WTC11 (cell line): ENCODE results near the gene SLC16A14. TPM values are rescaled to one million over a fixed set of nuclear protein-coding genes. Genes with fewer than 3 reads are reported as not detected.

Experiments used
- ATAC-seq: fragments of 200-7000 bp; cut with Tn5 transposase; 2 replicates; pipeline ENCODE4 v1.10.0; 2021; ENCODE audit warnings: mild to moderate bottlenecking, moderate library complexity
- CTCF ChIA-PET: fragments of 300-600 bp; sonication (Branson Sonifier 250); formaldehyde crosslinking; loops from one replicate; lab custom pipeline; 2021; ENCODE audit warnings: antibody characterized with exemption; lab: Charles Lee
- POLR2A ChIA-PET: fragments of 350-600 bp; sonication (Branson Sonifier 250); formaldehyde crosslinking; loops from one replicate; lab custom pipeline; 2021; ENCODE audit warnings: antibody characterized with exemption; lab: Charles Lee
- DNase-seq: peaks from one replicate; pipeline ENCODE4 v3.0.0; 2021; ENCODE audit warnings: low spot score
- H3K27ac Mint-ChIP-seq: 2 replicates; pipeline ENCODE4 v1.8.0; 2021; ENCODE audit warnings: mixed read lengths
- H3K27me3 Mint-ChIP-seq: 2 replicates; pipeline ENCODE4 v1.8.0; 2021; ENCODE audit warnings: low read depth, mild to moderate bottlenecking, moderate library complexity, mixed read lengths
- H3K36me3 Mint-ChIP-seq: 2 replicates; pipeline ENCODE4 v1.8.0; 2021; ENCODE audit warnings: mixed read lengths
- H3K4me1 Mint-ChIP-seq: 2 replicates; pipeline ENCODE4 v1.8.0; 2022; ENCODE audit warnings: mixed read lengths
- H3K4me3 Mint-ChIP-seq: 2 replicates; pipeline ENCODE4 v1.8.0; 2021; ENCODE audit warnings: mild to moderate bottlenecking, moderate library complexity, mixed read lengths
- H3K9me3 Mint-ChIP-seq: 2 replicates; pipeline ENCODE4 v1.8.0; 2021; ENCODE audit warnings: mixed read lengths
- ATF6 ChIP-seq: sonication (generic); formaldehyde crosslinking; IDR thresholded peaks from 2 replicates; pipeline ENCODE4 v1.8.1; 2023; ENCODE audit warnings: mild to moderate bottlenecking, missing genetic modification reagents
- EMX1 ChIP-seq: fragments of 250-450 bp; sonication (Bioruptor Pico); IDR thresholded peaks from 2 replicates; pipeline ENCODE4 v1.8.0; 2021; ENCODE audit warnings: mild to moderate bottlenecking
- HMGA2 ChIP-seq: fragments of 250-450 bp; sonication (Bioruptor Pico); IDR thresholded peaks from 2 replicates; pipeline ENCODE4 v1.4.0; 2021; ENCODE audit warnings: mild to moderate bottlenecking, moderate library complexity
- NFE2L1 ChIP-seq: sonication (generic); formaldehyde crosslinking; IDR thresholded peaks from 2 replicates; pipeline ENCODE4 v1.8.1; 2023; ENCODE audit warnings: missing genetic modification reagents
- NFYB ChIP-seq: sonication (generic); formaldehyde crosslinking; conservative IDR thresholded peaks from 2 replicates; pipeline ENCODE4 v1.8.0; 2022; ENCODE audit warnings: low read depth, missing genetic modification reagents
- RORB ChIP-seq: fragments of 250-450 bp; sonication (Bioruptor Pico); IDR thresholded peaks from 2 replicates; pipeline ENCODE4 v1.9.0; 2021; ENCODE audit warnings: mild to moderate bottlenecking
- TEAD4 ChIP-seq: sonication (generic); formaldehyde crosslinking; IDR thresholded peaks from 2 replicates; pipeline ENCODE4 v1.8.0; 2022; ENCODE audit warnings: mild to moderate bottlenecking, missing genetic modification reagents
- ZNF317 ChIP-seq: sonication (generic); formaldehyde crosslinking; IDR thresholded peaks from 2 replicates; pipeline ENCODE4 v1.8.1; 2023; ENCODE audit warnings: low read depth, mild to moderate bottlenecking, moderate library complexity, missing genetic modification reagents, borderline replicate concordance
- ZNF423 ChIP-seq: fragments of 250-450 bp; sonication (Bioruptor Pico); IDR thresholded peaks from 2 replicates; pipeline ENCODE4 v2.1.2; 2022; ENCODE audit warnings: mild to moderate bottlenecking, moderate library complexity
- total RNA-seq: library from RNA; stranded (reverse); gene quantifications from 3 replicates; pipeline ENCODE4 v1.2.3, GENCODE V29; 2021
- TF ChIP-seq, protein P1 (sequence below): fragments of 250-450 bp; sonication (Bioruptor Pico); IDR thresholded peaks from 2 replicates; pipeline ENCODE4 v1.9.0; 2021; ENCODE audit warnings: mild to moderate bottlenecking
- TF ChIP-seq, protein P2 (sequence below): sonication (generic); formaldehyde crosslinking; IDR thresholded peaks from 2 replicates; pipeline ENCODE4 v1.8.0; 2023; ENCODE audit warnings: missing genetic modification reagents, mild to moderate bottlenecking, borderline replicate concordance
- TF ChIP-seq, protein P3 (sequence below): sonication (generic); formaldehyde crosslinking; conservative IDR thresholded peaks from 2 replicates; pipeline ENCODE4 v1.8.1; 2023; ENCODE audit warnings: mild to moderate bottlenecking, low read depth, missing genetic modification reagents, moderate library complexity
- TF ChIP-seq, protein P4 (sequence below): fragments of 250-450 bp; sonication (Bioruptor Pico); conservative IDR thresholded peaks from 2 replicates; pipeline ENCODE4 v1.9.0; 2021; ENCODE audit warnings: mild to moderate bottlenecking

SLC16A14 gene
- total RNA-seq, 1 experiment from 2014 or later: 1.7 TPM

GRCh38 chr2:230085201-230085600, 16.5 kb upstream of the SLC16A14 start (continued):
- TF ChIP-seq RORB (CRISPR knock-in tag) (no peak), ATF6 (no peak)
- TF ChIP-seq, protein P1, sequence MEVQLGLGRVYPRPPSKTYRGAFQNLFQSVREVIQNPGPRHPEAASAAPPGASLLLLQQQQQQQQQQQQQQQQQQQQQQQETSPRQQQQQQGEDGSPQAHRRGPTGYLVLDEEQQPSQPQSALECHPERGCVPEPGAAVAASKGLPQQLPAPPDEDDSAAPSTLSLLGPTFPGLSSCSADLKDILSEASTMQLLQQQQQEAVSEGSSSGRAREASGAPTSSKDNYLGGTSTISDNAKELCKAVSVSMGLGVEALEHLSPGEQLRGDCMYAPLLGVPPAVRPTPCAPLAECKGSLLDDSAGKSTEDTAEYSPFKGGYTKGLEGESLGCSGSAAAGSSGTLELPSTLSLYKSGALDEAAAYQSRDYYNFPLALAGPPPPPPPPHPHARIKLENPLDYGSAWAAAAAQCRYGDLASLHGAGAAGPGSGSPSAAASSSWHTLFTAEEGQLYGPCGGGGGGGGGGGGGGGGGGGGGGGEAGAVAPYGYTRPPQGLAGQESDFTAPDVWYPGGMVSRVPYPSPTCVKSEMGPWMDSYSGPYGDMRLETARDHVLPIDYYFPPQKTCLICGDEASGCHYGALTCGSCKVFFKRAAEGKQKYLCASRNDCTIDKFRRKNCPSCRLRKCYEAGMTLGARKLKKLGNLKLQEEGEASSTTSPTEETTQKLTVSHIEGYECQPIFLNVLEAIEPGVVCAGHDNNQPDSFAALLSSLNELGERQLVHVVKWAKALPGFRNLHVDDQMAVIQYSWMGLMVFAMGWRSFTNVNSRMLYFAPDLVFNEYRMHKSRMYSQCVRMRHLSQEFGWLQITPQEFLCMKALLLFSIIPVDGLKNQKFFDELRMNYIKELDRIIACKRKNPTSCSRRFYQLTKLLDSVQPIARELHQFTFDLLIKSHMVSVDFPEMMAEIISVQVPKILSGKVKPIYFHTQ (CRISPR knock-in tag): no peak

- no peaks in the 10 kb centered on the region for H3K27me3 Mint-ChIP-seq
- ChIA-PET POLR2A (interaction anchor here (0.9 kb wide), 1 partner anchor 82 kb away, joined by 4 read pairs; no protein-coding TSS in a partner anchor), CTCF (interaction anchor here (0.7 to 1.4 kb wide), 3 partner anchors 11 to 82 kb away, joined by 3 to 4 read pairs (median 3); no protein-coding TSS in a partner anchor)
- TF ChIP-seq, protein P2, sequence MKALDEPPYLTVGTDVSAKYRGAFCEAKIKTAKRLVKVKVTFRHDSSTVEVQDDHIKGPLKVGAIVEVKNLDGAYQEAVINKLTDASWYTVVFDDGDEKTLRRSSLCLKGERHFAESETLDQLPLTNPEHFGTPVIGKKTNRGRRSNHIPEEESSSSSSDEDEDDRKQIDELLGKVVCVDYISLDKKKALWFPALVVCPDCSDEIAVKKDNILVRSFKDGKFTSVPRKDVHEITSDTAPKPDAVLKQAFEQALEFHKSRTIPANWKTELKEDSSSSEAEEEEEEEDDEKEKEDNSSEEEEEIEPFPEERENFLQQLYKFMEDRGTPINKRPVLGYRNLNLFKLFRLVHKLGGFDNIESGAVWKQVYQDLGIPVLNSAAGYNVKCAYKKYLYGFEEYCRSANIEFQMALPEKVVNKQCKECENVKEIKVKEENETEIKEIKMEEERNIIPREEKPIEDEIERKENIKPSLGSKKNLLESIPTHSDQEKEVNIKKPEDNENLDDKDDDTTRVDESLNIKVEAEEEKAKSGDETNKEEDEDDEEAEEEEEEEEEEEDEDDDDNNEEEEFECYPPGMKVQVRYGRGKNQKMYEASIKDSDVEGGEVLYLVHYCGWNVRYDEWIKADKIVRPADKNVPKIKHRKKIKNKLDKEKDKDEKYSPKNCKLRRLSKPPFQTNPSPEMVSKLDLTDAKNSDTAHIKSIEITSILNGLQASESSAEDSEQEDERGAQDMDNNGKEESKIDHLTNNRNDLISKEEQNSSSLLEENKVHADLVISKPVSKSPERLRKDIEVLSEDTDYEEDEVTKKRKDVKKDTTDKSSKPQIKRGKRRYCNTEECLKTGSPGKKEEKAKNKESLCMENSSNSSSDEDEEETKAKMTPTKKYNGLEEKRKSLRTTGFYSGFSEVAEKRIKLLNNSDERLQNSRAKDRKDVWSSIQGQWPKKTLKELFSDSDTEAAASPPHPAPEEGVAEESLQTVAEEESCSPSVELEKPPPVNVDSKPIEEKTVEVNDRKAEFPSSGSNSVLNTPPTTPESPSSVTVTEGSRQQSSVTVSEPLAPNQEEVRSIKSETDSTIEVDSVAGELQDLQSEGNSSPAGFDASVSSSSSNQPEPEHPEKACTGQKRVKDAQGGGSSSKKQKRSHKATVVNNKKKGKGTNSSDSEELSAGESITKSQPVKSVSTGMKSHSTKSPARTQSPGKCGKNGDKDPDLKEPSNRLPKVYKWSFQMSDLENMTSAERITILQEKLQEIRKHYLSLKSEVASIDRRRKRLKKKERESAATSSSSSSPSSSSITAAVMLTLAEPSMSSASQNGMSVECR (CRISPR knock-in tag): no peak
- peak; percentile 74 for TF ChIP-seq ZNF423 (CRISPR knock-in tag)
- H3K27ac Mint-ChIP-seq: no peak overlapping the region
- ATAC-seq (peak; percentile 60), DNase-seq (no peak)
- H3K9me3 Mint-ChIP-seq: peaks cover 7% of the 10 kb centered on the region
- no peaks in the 10 kb centered on the region for H3K36me3 Mint-ChIP-seq
- no peak overlapping the region for H3K4me3 Mint-ChIP-seq
- H3K4me1 Mint-ChIP-seq: peaks cover 6% of the 10 kb centered on the region
These were observed 9.3 kb upstream of the SLC16A14 start for GRCh38 chr2:230077851-230078547.

- H3K27me3 Mint-ChIP-seq: no peaks in the 10 kb centered on the region
- H3K4me1 Mint-ChIP-seq: peaks cover 6% of the 10 kb centered on the region
- ChIA-PET POLR2A (no interaction called here), CTCF (interaction anchor here (1.4 to 1.5 kb wide), 2 partner anchors 9 to 83 kb away, joined by 3 to 11 read pairs; no protein-coding TSS in a partner anchor)
- H3K27ac Mint-ChIP-seq: no peak overlapping the region
- no peak overlapping the region for H3K4me3 Mint-ChIP-seq
- no peak for ATAC-seq
- TF ChIP-seq ZNF317 (CRISPR knock-in tag) (no peak), HMGA2 (CRISPR knock-in tag) (peak; percentile 99)
- H3K9me3 Mint-ChIP-seq: peaks cover 7% of the 10 kb centered on the region
- H3K36me3 Mint-ChIP-seq: no peaks in the 10 kb centered on the region
- no peak for DNase-seq
These were observed 8.1 kb upstream of the SLC16A14 start for GRCh38 chr2:230076819-230077218.

- Mint-ChIP-seq H3K4me1 (peaks cover 6% of the 10 kb centered on the region), H3K36me3 (no peaks in the 10 kb centered on the region), H3K9me3 (peaks cover 7% of the 10 kb centered on the region), H3K27me3 (peaks cover under 1% of the 10 kb centered on the region), H3K4me3 (no peak overlapping the region), H3K27ac (no peak overlapping the region)
- ATAC-seq (peak; percentile 66), DNase-seq (no peak)
- POLR2A ChIA-PET: no interaction called here
- CTCF ChIA-PET: interaction anchor here (0.8 to 1.5 kb wide), 3 partner anchors 8 to 84 kb away, joined by 3 to 11 read pairs (median 5); no protein-coding TSS in a partner anchor
- TF ChIP-seq, protein P3, sequence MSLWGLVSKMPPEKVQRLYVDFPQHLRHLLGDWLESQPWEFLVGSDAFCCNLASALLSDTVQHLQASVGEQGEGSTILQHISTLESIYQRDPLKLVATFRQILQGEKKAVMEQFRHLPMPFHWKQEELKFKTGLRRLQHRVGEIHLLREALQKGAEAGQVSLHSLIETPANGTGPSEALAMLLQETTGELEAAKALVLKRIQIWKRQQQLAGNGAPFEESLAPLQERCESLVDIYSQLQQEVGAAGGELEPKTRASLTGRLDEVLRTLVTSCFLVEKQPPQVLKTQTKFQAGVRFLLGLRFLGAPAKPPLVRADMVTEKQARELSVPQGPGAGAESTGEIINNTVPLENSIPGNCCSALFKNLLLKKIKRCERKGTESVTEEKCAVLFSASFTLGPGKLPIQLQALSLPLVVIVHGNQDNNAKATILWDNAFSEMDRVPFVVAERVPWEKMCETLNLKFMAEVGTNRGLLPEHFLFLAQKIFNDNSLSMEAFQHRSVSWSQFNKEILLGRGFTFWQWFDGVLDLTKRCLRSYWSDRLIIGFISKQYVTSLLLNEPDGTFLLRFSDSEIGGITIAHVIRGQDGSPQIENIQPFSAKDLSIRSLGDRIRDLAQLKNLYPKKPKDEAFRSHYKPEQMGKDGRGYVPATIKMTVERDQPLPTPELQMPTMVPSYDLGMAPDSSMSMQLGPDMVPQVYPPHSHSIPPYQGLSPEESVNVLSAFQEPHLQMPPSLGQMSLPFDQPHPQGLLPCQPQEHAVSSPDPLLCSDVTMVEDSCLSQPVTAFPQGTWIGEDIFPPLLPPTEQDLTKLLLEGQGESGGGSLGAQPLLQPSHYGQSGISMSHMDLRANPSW (CRISPR knock-in tag): no peak
- TF ChIP-seq, protein P4, sequence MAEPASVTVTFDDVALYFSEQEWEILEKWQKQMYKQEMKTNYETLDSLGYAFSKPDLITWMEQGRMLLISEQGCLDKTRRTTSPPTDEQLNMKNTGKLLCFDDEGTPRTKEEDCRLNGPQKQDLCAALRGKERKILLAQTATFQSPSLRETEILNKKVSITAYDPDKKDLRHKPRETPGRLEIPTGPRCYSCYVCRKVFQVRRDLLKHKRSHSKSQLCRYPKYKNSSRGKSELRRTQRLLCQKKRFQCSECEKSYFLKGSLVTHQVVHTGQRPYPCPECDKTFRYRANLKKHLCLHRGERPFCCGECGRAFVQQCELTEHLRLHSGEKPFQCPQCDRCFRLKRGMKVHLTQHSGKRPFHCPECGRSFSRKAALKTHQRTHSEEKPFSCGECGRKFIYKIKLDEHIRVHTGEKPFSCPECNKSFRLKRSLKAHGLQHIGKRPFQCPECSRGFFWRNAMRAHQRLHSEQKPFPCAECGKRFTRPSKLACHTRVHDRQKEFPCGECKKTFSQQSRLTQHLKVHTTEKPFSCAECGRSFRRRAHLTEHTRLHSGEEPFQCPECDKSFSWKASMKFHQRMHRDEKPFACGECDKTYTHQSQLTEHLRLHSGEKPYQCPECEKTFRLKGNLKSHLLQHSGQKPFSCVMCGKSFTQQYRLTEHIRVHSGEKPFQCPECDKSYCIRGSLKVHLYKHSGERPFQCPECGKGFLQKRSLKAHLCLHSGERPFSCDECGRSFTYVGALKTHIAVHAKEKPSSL (CRISPR knock-in tag): no peak
- TF ChIP-seq NFE2L1 (CRISPR knock-in tag): no peak
- TF ChIP-seq TEAD4: no peak
- no peak for TF ChIP-seq NFYB (CRISPR knock-in tag)
- no peak for TF ChIP-seq EMX1 (CRISPR knock-in tag)
These were observed 7.4 kb upstream of the SLC16A14 start for GRCh38 chr2:230075988-230076631.
